Neutrophil (primary cell): Measurements from ENCODE around the gene EGR4.

Experiments used
- H3K27ac ChIP-seq: fragments of 200-600 bp; sonication (generic); 2 replicates; pipeline ENCODE4 v1.5.1; 2016; ENCODE audit warnings: mild to moderate bottlenecking, moderate library complexity
- H3K27me3 ChIP-seq: fragments of 200-600 bp; sonication (generic); 2 replicates; pipeline ENCODE4 v1.6.0; 2016; ENCODE audit warnings: mild to moderate bottlenecking
- H3K36me3 ChIP-seq: fragments of 200-600 bp; sonication (generic); 2 replicates; pipeline ENCODE4 v1.5.1; 2017
- H3K4me1 ChIP-seq, 2 experiments: fragments of 200-600 bp in 1 of 2; sonication (generic) in 1 of 2; 1 replicate in 1 of 2; 2 replicates in 1 of 2; pipeline versions ENCODE4 v1.5.1 to v1.6.1; 2013 to 2016; ENCODE audit warnings: low read depth in 1 of 2, low read length in 1 of 2, mild to moderate bottlenecking in 1 of 2, moderate library complexity in 1 of 2; ENCODE audit not compliant: control insufficient read depth in 1 of 2, insufficient read depth in 1 of 2
- H3K4me3 ChIP-seq, 2 experiments: fragments of 200-600 bp in 1 of 2; sonication (generic) in 1 of 2; 1 replicate in 1 of 2; 2 replicates in 1 of 2; pipeline ENCODE4 v1.5.1; 2013 to 2016; ENCODE audit warnings: low read depth in 1 of 2, low read length in 1 of 2, mild to moderate bottlenecking in 1 of 2, moderate library complexity in 1 of 2
- H3K9me3 ChIP-seq: fragments of 200-600 bp; sonication (generic); 2 replicates; pipeline ENCODE4 v1.5.1; 2016
- CTCF ChIP-seq: fragments of 200-600 bp; sonication (generic); IDR thresholded peaks from 2 replicates; pipeline ENCODE4 v1.5.1; 2016; ENCODE audit warnings: antibody characterized with exemption

Gene EGR4

GRCh38 chr2:73259276-73259675 is 34.1 kb downstream of the EGR4 start:
- no peaks in the 10 kb centered on the region for H3K4me1 ChIP-seq
- H3K9me3 ChIP-seq = no peaks in the 10 kb centered on the region
- H3K27me3 ChIP-seq = no peaks in the 10 kb centered on the region
- no peak overlapping the region for H3K27ac ChIP-seq
- TF ChIP-seq CTCF = no peak
- no peak overlapping the region for H3K4me3 ChIP-seq
- peaks cover 10% of the 10 kb centered on the region for H3K36me3 ChIP-seq

GRCh38 chr2:73258913-73259215 is 34.5 kb downstream of the EGR4 start:
- no peaks in the 10 kb centered on the region for H3K27me3 ChIP-seq
- no peak overlapping the region for H3K27ac ChIP-seq
- H3K36me3 ChIP-seq = peaks cover 14% of the 10 kb centered on the region
- no peak overlapping the region for H3K4me3 ChIP-seq
- no peak for TF ChIP-seq CTCF
- no peaks in the 10 kb centered on the region for H3K9me3 ChIP-seq
- no peaks in the 10 kb centered on the region for H3K4me1 ChIP-seq

- Histone ChIP-seq H3K4me1 (no peaks in the 10 kb centered on the region), H3K27ac (no peak overlapping the region), H3K36me3 (peaks cover 20% of the 10 kb centered on the region), H3K27me3 (no peaks in the 10 kb centered on the region), H3K4me3 (no peak overlapping the region), H3K9me3 (no peaks in the 10 kb centered on the region)
- no peak for TF ChIP-seq CTCF
Measured at GRCh38 chr2:73258186-73258912, 35.0 kb downstream of the EGR4 start.

- TF ChIP-seq CTCF = no peak
- Histone ChIP-seq H3K4me3 (no peak overlapping the region), H3K4me1 (no peaks in the 10 kb centered on the region), H3K36me3 (peaks cover 27% of the 10 kb centered on the region), H3K27ac (no peak overlapping the region), H3K9me3 (no peaks in the 10 kb centered on the region), H3K27me3 (no peaks in the 10 kb centered on the region)
Measured at GRCh38 chr2:73257425-73258125, 35.8 kb downstream of the EGR4 start.

GRCh38 chr2:73257021-73257420 is 36.3 kb downstream of the EGR4 start:
- H3K9me3 ChIP-seq = no peaks in the 10 kb centered on the region
- H3K4me1 ChIP-seq = no peaks in the 10 kb centered on the region
- H3K4me3 ChIP-seq = no peak overlapping the region
- TF ChIP-seq CTCF = no peak
- H3K27ac ChIP-seq = no peak overlapping the region
- H3K27me3 ChIP-seq = no peaks in the 10 kb centered on the region
- peaks cover 33% of the 10 kb centered on the region for H3K36me3 ChIP-seq
